Neural crest cell (in vitro differentiated cells): ENCODE results near the gene HMGA1. TPM values are rescaled to one million over a fixed set of nuclear protein-coding genes. Genes with fewer than 3 reads are reported as not detected.

Source experiments
- DNase-seq: peaks from one replicate; pipeline ENCODE4 v3.0.0; 2021; ENCODE audit warnings: low read depth, mixed read lengths, low spot score
- H3K27ac Mint-ChIP-seq: one replicate; pipeline ENCODE4 v1.8.0; 2021; ENCODE audit warnings: mild to moderate bottlenecking, mixed read lengths; ENCODE audit not compliant: unreplicated experiment
- H3K27me3 Mint-ChIP-seq: 2 replicates; pipeline ENCODE4 v1.8.0; 2021; ENCODE audit warnings: low read depth, mild to moderate bottlenecking, mixed read lengths
- H3K36me3 Mint-ChIP-seq: 2 replicates; pipeline ENCODE4 v1.8.0; 2021; ENCODE audit warnings: low read depth, mild to moderate bottlenecking, mixed read lengths
- H3K4me1 Mint-ChIP-seq: 2 replicates; pipeline ENCODE4 v1.8.0; 2021; ENCODE audit warnings: mixed read lengths
- H3K4me3 Mint-ChIP-seq: one replicate; pipeline ENCODE4 v1.8.0; 2021; ENCODE audit warnings: mild to moderate bottlenecking, mixed read lengths
- H3K9me3 Mint-ChIP-seq: 2 replicates; pipeline ENCODE4 v1.8.0; 2021; ENCODE audit warnings: mixed read lengths
- CTCF ChIP-seq: fragments of 200-600 bp; sonication (generic); conservative IDR thresholded peaks from 2 replicates; pipeline ENCODE4 v1.5.0; 2021; ENCODE audit warnings: antibody characterized with exemption, mild to moderate bottlenecking
- total RNA-seq: library from RNA; stranded (reverse); gene quantifications from 2 replicates; pipeline ENCODE4 v1.2.1, GENCODE V29; 2021

Gene HMGA1
- total RNA-seq, 1 donor from 2014 or later, result 1,143 TPM

- H3K27ac Mint-ChIP-seq, result peak overlapping the region; percentile 74
- no peaks in the 10 kb centered on the region for H3K9me3 Mint-ChIP-seq
- peak; percentile 6 for DNase-seq
- TF ChIP-seq CTCF, result no peak
- no peaks in the 10 kb centered on the region for H3K27me3 Mint-ChIP-seq
- peaks cover 17% of the 10 kb centered on the region for H3K36me3 Mint-ChIP-seq
- peak overlapping the region; percentile 64 for H3K4me3 Mint-ChIP-seq
- peaks cover 53% of the 10 kb centered on the region for H3K4me1 Mint-ChIP-seq
Observed at GRCh38 chr6:34284563-34285447, 48.1 kb downstream of the HMGA1 start.

- H3K9me3 Mint-ChIP-seq, result no peaks in the 10 kb centered on the region
- no peak for TF ChIP-seq CTCF
- no peak for DNase-seq
- H3K4me1 Mint-ChIP-seq, result peaks cover 54% of the 10 kb centered on the region
- peak overlapping the region; percentile 74 for H3K27ac Mint-ChIP-seq
- no peaks in the 10 kb centered on the region for H3K27me3 Mint-ChIP-seq
- H3K4me3 Mint-ChIP-seq, result peak overlapping the region; percentile 18
- H3K36me3 Mint-ChIP-seq, result peaks cover 14% of the 10 kb centered on the region
Observed at GRCh38 chr6:34285448-34286164, 48.9 kb downstream of the HMGA1 start.

GRCh38 chr6:34288581-34288980 is 51.9 kb downstream of the HMGA1 start:
- DNase-seq, result no peak
- Mint-ChIP-seq H3K4me3 (peak overlapping the region; percentile 28), H3K27me3 (no peaks in the 10 kb centered on the region), H3K36me3 (peaks cover 15% of the 10 kb centered on the region), H3K9me3 (no peaks in the 10 kb centered on the region), H3K27ac (peak overlapping the region; percentile 95), H3K4me1 (peaks cover 54% of the 10 kb centered on the region)
- no peak for TF ChIP-seq CTCF

DNA sequence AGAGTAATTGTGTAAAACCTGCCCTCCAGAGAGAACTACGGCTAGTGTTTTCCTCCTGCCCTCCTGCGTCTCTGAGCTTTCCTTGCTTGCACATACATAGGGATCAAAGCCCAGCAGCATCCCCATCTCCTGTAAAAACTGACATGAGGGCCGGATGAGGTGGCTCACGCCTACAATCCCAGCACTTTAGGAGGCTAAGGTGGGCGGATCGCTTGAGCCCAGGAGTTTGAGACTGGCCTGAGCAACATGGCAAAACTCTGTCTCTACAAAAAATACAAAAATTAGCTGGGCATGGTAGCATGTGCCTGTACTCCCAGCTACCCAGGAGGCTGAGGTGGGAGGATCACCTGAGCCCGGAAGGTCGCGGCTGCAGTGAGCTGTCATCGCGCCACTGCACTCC is 52.5 kb downstream of the HMGA1 start:
- no peak overlapping the region for H3K4me3 Mint-ChIP-seq
- peaks cover 48% of the 10 kb centered on the region for H3K4me1 Mint-ChIP-seq
- no peak for TF ChIP-seq CTCF
- peak overlapping the region; percentile 89 for H3K27ac Mint-ChIP-seq
- peaks cover 12% of the 10 kb centered on the region for H3K36me3 Mint-ChIP-seq
- H3K9me3 Mint-ChIP-seq, result no peaks in the 10 kb centered on the region
- DNase-seq, result no peak
- no peaks in the 10 kb centered on the region for H3K27me3 Mint-ChIP-seq

GRCh38 chr6:34292954-34293353 is 56.3 kb downstream of the HMGA1 start:
- Mint-ChIP-seq H3K36me3 (peaks cover 12% of the 10 kb centered on the region), H3K9me3 (no peaks in the 10 kb centered on the region), H3K27ac (no peak overlapping the region), H3K4me1 (peaks cover 15% of the 10 kb centered on the region), H3K4me3 (no peak overlapping the region), H3K27me3 (no peaks in the 10 kb centered on the region)
- DNase-seq, result no peak
- no peak for TF ChIP-seq CTCF
